ENCODE results near the gene FOLH1. TPM values are rescaled to one million over a fixed set of nuclear protein-coding genes. Genes with fewer than 3 reads are reported as not detected.
"Not testable (repeated sequence)": the region's sequence is repeated elsewhere in the genome, so short reads cannot be mapped to it uniquely, and the experiment has no call there.

The FOLH1 gene
- polyA plus RNA-seq, 3 donors, result not detected

GRCh38 chr11:49151211-49151610, 57.2 kb downstream of the FOLH1 start:
- H3K36me3 ChIP-seq (replicated peaks in 1 of 2; ENCODE audit: control insufficient read depth in 1 of 2, insufficient read depth in 2 of 2, low read length in 2 of 2), result no peaks in the 10 kb centered on the region
- Mint-ChIP-seq H3K9me3 (peaks cover 0 to 1% (median 0%) of the 10 kb centered on the region in 7 donors), H3K4me1 (no peaks in the 10 kb centered on the region), H3K27ac (no peak overlapping the region), H3K4me3 (no peak overlapping the region), H3K27me3 (ENCODE audit: low read depth in 3 of 3) (no peaks in the 10 kb centered on the region), H3K36me3 (no peaks in the 10 kb centered on the region)
- intact Hi-C loops (cut with micrococcal nuclease), result no loop called here
- no peaks in the 10 kb centered on the region for H3K79me2 ChIP-seq (ENCODE audit: insufficient read depth, low read length)
- no peak overlapping the region for H3K4me3 ChIP-seq (replicated peaks in 1 of 3; ENCODE audit: low read depth in 2 of 3, low read length in 3 of 3)
- no peaks in the 10 kb centered on the region for H3K27me3 ChIP-seq (ENCODE audit: control insufficient read depth in 2 of 2, insufficient read depth in 2 of 2, low read length in 2 of 2)
- H3K27ac ChIP-seq (ENCODE audit: low read depth in 1 of 2, low read length in 2 of 2), result no peak overlapping the region
- no peak overlapping the region for H3K4me2 ChIP-seq (replicated peaks; ENCODE audit: extremely low read depth, low read length, poor library complexity, severe bottlenecking)
- no peak for TF ChIP-seq CTCF (IDR thresholded peaks at IDR 0.05)
- H3K4me1 ChIP-seq (ENCODE audit: control insufficient read depth in 1 of 2, insufficient read depth in 2 of 2, low read length in 2 of 2), result no peaks in the 10 kb centered on the region
- DNase-seq, result no peak
- WGBS (ENCODE audit: insufficient coverage), result no CpG with 5 or more reads among the region's 12 CpGs
- H3K9ac ChIP-seq (ENCODE audit: insufficient read depth, low read length, poor library complexity, severe bottlenecking), result no peak overlapping the region
- H3K9me3 ChIP-seq (replicated peaks in 1 of 2; ENCODE audit: control insufficient read depth in 1 of 2, insufficient read depth in 1 of 2, low read length in 2 of 2), result no peaks in the 10 kb centered on the region
- H4K20me1 ChIP-seq (ENCODE audit: insufficient read depth, low read length), result no peaks in the 10 kb centered on the region
- no peak overlapping the region for H2AFZ ChIP-seq (ENCODE audit: insufficient read depth, low read depth, low read length, poor library complexity, severe bottlenecking)

- H3K4me2 ChIP-seq (replicated peaks; ENCODE audit: extremely low read depth, low read length, poor library complexity, severe bottlenecking); H3K9ac ChIP-seq (ENCODE audit: insufficient read depth, low read length, poor library complexity, severe bottlenecking); H3K4me3 Mint-ChIP-seq; H3K36me3 ChIP-seq (replicated peaks in 1 of 2; ENCODE audit: control insufficient read depth in 1 of 2, insufficient read depth in 2 of 2, low read length in 2 of 2); H3K4me3 ChIP-seq (replicated peaks in 1 of 3; ENCODE audit: low read depth in 2 of 3, low read length in 3 of 3); H4K20me1 ChIP-seq (ENCODE audit: insufficient read depth, low read length); intact Hi-C loops (cut with micrococcal nuclease); DNase-seq; H3K4me1 Mint-ChIP-seq; H3K79me2 ChIP-seq (ENCODE audit: insufficient read depth, low read length); H3K36me3 Mint-ChIP-seq; H3K27me3 Mint-ChIP-seq (ENCODE audit: low read depth in 3 of 3); H3K27ac ChIP-seq (ENCODE audit: low read depth in 1 of 2, low read length in 2 of 2); H3K4me1 ChIP-seq (ENCODE audit: control insufficient read depth in 1 of 2, insufficient read depth in 2 of 2, low read length in 2 of 2); H2AFZ ChIP-seq (ENCODE audit: insufficient read depth, low read depth, low read length, poor library complexity, severe bottlenecking); H3K27me3 ChIP-seq (ENCODE audit: control insufficient read depth in 2 of 2, insufficient read depth in 2 of 2, low read length in 2 of 2); H3K27ac Mint-ChIP-seq: not testable (repeated sequence)
- H3K9me3 ChIP-seq (replicated peaks in 1 of 2; ENCODE audit: control insufficient read depth in 1 of 2, insufficient read depth in 1 of 2, low read length in 2 of 2), result peaks cover 5 to 12% of the 10 kb centered on the region in 2 donors
- H3K9me3 Mint-ChIP-seq, result peaks cover 2 to 33% (median 5%) of the 10 kb centered on the region in 7 donors
- 96% methylated on average over 8 of the region's 24 CpGs for WGBS (ENCODE audit: insufficient coverage)
Observed at GRCh38 chr11:49102356-49102755, 106.0 kb downstream of the FOLH1 start.

Other genes with a start within 250 kb of the FOLH1 start
- not detected for gene TRIM51G, start 224.7 kb downstream of the FOLH1 start, polyA plus RNA-seq
- gene TRIM49B, start 179.8 kb downstream of the FOLH1 start, polyA plus RNA-seq, result not detected
- not detected for gene TRIM64C, start 149.5 kb downstream of the FOLH1 start, polyA plus RNA-seq